ENCODE measurements around the gene EXO5.

The EXO5 gene

DNA sequence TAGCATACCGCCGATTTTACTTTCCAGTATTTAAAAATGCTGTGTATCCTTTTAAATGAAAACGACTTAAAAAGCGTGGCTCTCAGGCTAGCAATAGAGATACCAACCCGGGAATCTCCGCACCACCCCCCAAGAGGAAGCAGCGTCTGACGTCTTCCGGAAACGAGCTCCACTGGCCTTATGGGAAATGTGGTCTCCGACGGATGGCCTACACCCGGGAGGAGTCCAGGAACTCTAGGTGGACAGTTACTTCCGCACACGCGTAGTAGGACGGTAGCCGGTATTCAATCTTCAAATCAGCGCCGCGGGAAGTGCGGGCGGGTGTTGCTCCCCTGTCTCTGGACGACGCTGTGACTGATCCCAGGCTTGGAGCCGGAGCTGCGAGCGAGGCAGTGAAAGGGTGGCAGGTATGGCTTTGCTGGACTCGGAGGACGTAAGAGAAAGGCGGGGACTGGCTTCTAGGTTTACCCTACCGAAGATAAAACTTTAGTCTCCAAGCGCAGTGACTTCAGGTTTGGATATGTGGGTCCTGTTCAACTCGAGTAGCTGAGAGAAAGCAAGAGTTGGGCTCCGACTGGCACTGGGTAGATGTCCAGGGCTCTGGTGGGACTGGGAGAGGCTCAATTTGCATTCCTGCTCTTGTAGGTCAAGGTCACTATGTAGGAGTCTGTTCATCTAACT, 23.0 kb downstream of the EXO5 start, which contains the start of gene ZNF684:
Gene ZNF684, plus strand, starts transcription at position 257 of the 681 bp plus-strand sequence. CDS start 1,530 bp downstream, outside the sequence.
- TF ChIP-seq, protein P1, sequence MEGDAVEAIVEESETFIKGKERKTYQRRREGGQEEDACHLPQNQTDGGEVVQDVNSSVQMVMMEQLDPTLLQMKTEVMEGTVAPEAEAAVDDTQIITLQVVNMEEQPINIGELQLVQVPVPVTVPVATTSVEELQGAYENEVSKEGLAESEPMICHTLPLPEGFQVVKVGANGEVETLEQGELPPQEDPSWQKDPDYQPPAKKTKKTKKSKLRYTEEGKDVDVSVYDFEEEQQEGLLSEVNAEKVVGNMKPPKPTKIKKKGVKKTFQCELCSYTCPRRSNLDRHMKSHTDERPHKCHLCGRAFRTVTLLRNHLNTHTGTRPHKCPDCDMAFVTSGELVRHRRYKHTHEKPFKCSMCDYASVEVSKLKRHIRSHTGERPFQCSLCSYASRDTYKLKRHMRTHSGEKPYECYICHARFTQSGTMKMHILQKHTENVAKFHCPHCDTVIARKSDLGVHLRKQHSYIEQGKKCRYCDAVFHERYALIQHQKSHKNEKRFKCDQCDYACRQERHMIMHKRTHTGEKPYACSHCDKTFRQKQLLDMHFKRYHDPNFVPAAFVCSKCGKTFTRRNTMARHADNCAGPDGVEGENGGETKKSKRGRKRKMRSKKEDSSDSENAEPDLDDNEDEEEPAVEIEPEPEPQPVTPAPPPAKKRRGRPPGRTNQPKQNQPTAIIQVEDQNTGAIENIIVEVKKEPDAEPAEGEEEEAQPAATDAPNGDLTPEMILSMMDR (IDR thresholded peaks at IDR 0.05; ENCODE audit: insufficient read depth, low read depth, low read length, missing control alignments) = no peak
- peak within 1 kb of the TSS; percentile 81 for H3K4me3 ChIP-seq (ENCODE audit: low read length)
- DNase-seq (ENCODE audit: low read depth) = peak; percentile 98

DNA sequence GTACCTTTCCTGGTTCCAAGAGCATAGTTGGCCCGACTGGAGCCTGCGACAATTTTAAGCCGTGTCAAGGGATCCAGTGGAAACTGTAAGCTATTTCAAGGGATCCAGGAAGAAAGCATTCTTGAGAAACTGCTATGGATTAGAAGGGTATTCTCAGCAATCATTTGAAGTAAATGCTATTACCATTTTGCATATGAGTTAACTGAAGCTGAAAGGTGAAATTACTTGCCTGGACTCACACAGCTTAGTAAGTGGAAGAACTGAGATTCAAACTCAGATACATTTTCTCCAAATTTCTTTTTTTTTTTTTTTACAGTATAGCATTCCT, 23.5 kb downstream of the EXO5 start:
- TF ChIP-seq, protein P1 (IDR thresholded peaks at IDR 0.05; ENCODE audit: insufficient read depth, low read depth, low read length, missing control alignments) = no peak
- H3K4me3 ChIP-seq (ENCODE audit: low read length) = peak overlapping the region; percentile 81
- no peak for DNase-seq (ENCODE audit: low read depth)

DNA sequence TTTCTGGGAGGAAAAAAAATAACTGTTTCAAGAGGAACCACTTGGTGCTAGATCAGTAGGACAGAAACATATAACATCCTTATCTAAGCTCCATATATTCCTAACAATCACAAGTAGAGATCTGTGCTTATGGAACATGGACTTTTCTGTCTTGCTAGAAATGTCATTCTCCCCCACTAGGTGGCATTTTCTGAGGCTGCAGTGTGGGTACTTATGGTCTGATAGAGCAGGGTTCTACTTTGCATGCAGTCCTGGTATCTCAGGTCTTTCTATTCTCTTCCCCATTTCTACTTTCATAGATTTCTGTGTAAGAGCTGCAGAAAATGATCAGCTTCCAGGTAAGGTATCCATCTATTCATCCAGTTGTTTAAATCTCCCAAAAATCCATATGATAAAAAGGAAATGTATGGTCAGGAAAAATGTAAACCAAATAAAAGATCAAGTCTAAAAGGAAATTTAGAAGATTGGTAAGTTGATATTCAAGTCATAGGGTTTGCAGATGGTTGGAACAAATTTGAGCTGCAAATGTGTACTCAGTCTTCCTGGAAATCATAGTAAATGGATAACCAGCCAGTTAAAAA, 24.4 kb downstream of the EXO5 start:
- no peak overlapping the region for H3K4me3 ChIP-seq (ENCODE audit: low read length)
- TF ChIP-seq, protein P1 (IDR thresholded peaks at IDR 0.05; ENCODE audit: insufficient read depth, low read depth, low read length, missing control alignments) = peak; percentile 84
- DNase-seq (ENCODE audit: low read depth) = peak; percentile 70

DNA sequence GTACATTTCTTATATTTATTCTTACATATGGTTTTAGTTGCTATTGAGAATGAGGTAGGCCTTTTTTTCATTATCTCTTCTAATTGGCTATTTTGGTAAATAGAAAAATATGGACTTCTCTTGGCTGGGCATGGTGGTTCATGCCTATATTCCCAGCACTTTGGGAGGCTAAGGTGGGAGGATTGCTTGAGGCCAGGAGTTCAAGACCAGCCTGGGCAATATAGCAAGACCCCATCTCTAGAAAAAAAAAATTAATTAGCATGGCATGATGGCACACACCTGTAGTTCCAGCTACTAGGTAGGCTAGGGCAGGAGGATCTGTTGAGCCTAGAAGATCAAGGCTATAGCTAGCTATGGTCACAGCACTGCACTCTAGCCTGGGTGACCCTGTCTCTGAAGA, 26.0 kb downstream of the EXO5 start:
- DNase-seq (ENCODE audit: low read depth) = no peak
- no peak overlapping the region for H3K4me3 ChIP-seq (ENCODE audit: low read length)
- TF ChIP-seq, protein P1 (IDR thresholded peaks at IDR 0.05; ENCODE audit: insufficient read depth, low read depth, low read length, missing control alignments) = no peak

DNA sequence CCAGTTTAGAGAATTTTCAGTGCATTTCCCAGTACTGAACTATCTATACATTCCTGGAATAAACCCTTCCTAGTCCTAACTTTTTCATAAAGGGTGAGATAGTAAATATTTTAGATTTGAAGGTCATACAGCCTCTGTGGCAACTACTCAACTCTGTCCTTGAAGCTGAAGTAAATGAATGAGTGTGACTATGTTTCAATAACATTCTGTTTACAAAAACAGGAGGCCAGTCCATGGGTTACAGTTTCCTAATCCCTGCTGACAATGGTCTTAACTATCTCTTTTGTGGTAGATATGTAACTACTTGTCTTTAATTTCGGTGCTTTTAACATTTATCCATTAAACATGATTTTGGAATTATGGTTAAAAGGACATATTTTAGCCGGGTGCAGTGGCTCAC, 27.2 kb downstream of the EXO5 start:
- no peak overlapping the region for H3K4me3 ChIP-seq (ENCODE audit: low read length)
- TF ChIP-seq, protein P1 (IDR thresholded peaks at IDR 0.05; ENCODE audit: insufficient read depth, low read depth, low read length, missing control alignments) = no peak
- no peak for DNase-seq (ENCODE audit: low read depth)

DNA sequence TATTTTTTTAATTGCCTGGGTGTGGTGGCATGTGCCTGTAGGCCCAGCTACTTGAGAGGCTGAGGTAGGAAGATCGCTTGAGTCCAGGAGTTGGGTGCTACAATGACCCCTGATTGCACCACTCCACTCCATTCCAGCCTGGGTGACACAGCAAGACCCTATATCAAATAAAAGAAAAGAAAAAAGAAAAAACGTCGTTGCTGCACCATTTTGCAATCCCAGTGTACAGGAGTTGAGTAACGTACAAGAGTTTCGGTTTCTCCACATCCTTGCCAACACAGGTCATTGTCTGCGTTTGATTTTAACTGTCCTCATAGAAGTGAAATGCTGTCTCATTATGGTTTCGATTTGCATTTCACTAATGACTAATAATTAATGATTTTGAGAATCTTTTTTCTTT, 30.8 kb downstream of the EXO5 start:
- TF ChIP-seq, protein P1 (IDR thresholded peaks at IDR 0.05; ENCODE audit: insufficient read depth, low read depth, low read length, missing control alignments) = no peak
- H3K4me3 ChIP-seq (ENCODE audit: low read length) = no peak overlapping the region
- no peak for DNase-seq (ENCODE audit: low read depth)

DNA sequence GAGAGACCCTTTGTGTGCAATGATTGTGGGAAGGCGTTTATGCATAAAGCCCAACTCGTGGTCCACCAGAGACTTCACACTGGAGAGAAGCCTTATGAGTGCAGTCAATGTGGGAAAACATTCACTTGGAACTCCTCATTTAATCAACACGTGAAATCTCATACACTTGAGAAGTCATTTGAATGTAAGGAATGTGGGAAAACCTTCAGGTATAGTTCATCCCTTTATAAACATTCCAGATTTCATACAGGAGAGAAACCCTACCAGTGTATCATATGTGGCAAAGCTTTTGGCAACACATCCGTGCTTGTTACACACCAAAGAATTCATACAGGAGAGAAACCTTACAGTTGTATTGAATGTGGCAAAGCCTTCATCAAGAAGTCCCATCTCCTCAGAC, 38.4 kb downstream of the EXO5 start:
- TF ChIP-seq, protein P1 (IDR thresholded peaks at IDR 0.05; ENCODE audit: insufficient read depth, low read depth, low read length, missing control alignments) = no peak
- H3K4me3 ChIP-seq (ENCODE audit: low read length) = no peak overlapping the region
- DNase-seq (ENCODE audit: low read depth) = no peak

Data from epithelial cell of esophagus (primary cell).